HG03175 (cell line): ENCODE results near the gene APBB1.
A peak's percentile ranks its signal among the peaks of the same experiment; 100 is the strongest.

ENCODE experiments used
- ATAC-seq: cut with Tn5 transposase; IDR thresholded peaks from one replicate; pipeline ENCODE4 v1.9.1; 2021; ENCODE audit warnings: mild to moderate bottlenecking, moderate library complexity; ENCODE audit not compliant: unreplicated experiment

Gene APBB1

GRCh38 chr11:6417907-6418556 lies 862 bp downstream of the APBB1 start:
- ATAC-seq = no peak

- no peak for ATAC-seq
These were observed 3.1 kb downstream of the APBB1 start for GRCh38 chr11:6415797-6416196.

GRCh38 chr11:6414874-6415328 lies 4.0 kb downstream of the APBB1 start:
- peak; percentile 48 for ATAC-seq

GRCh38 chr11:6413791-6414201 lies 5.1 kb downstream of the APBB1 start:
- ATAC-seq = no peak

GRCh38 chr11:6411594-6412031 lies 7.3 kb downstream of the APBB1 start:
- ATAC-seq = no peak

GRCh38 chr11:6410695-6411430 lies 8.0 kb downstream of the APBB1 start:
- no peak for ATAC-seq

GRCh38 chr11:6406370-6406769 lies 12.5 kb downstream of the APBB1 start:
- ATAC-seq = no peak

GRCh38 chr11:6405846-6406245 lies 13.0 kb downstream of the APBB1 start:
- no peak for ATAC-seq

- ATAC-seq = no peak
These were observed 13.7 kb downstream of the APBB1 start for GRCh38 chr11:6405052-6405667.

GRCh38 chr11:6404342-6405051 lies 14.4 kb downstream of the APBB1 start:
- ATAC-seq = no peak

GRCh38 chr11:6403539-6403938 lies 15.4 kb downstream of the APBB1 start:
- ATAC-seq = no peak

GRCh38 chr11:6402561-6402981 lies 16.3 kb downstream of the APBB1 start:
- ATAC-seq = peak; percentile 87

GRCh38 chr11:6402061-6402470 lies 16.8 kb downstream of the APBB1 start:
- peak; percentile 56 for ATAC-seq

- ATAC-seq = no peak
These were observed 17.4 kb downstream of the APBB1 start for GRCh38 chr11:6401464-6401863.

- no peak for ATAC-seq
These were observed 18.2 kb downstream of the APBB1 start for GRCh38 chr11:6400431-6401345.

GRCh38 chr11:6397636-6398035 lies 21.3 kb downstream of the APBB1 start:
- ATAC-seq = no peak

- ATAC-seq = no peak
These were observed 21.7 kb downstream of the APBB1 start for GRCh38 chr11:6397156-6397555.

- no peak for ATAC-seq
These were observed 23.3 kb downstream of the APBB1 start for GRCh38 chr11:6395470-6396060.

GRCh38 chr11:6393989-6394670 lies 24.8 kb downstream of the APBB1 start:
- no peak for ATAC-seq
